CD4-positive, CD25-positive, alpha-beta regulatory T cell (primary cell): Measurements from ENCODE around the gene ACAD9. TPM values are rescaled to one million over a fixed set of nuclear protein-coding genes. Genes with fewer than 3 reads are reported as not detected.
A peak's percentile ranks its signal among the peaks of the same experiment; 100 is the strongest.
"Not testable (repeated sequence)": the region's sequence is repeated elsewhere in the genome, so short reads cannot be mapped to it uniquely, and the experiment has no call there.

Experiments
- ATAC-seq, 2 donors: fragments of 150-1000 bp; cut with Tn5 transposase; one replicate each; pipeline ENCODE4 v1.10.0; 2021; ENCODE audit warnings: low read depth in 2 of 2, moderate number of reproducible peaks in 2 of 2, moderate library complexity in 1 of 2
- DNase-seq, 3 donors: peaks; one replicate each; pipeline versions ENCODE4 v3.0.0 to v3.0.0-alpha.2; 2012 to 2022; ENCODE audit warnings: mixed read lengths in 1 of 3
- H3K27ac ChIP-seq: one replicate; pipeline ENCODE4 v1.7.0; 2013; ENCODE audit warnings: mild to moderate bottlenecking, low read length; ENCODE audit not compliant: insufficient read depth, poor library complexity, severe bottlenecking
- H3K27me3 ChIP-seq: one replicate; pipeline ENCODE4 v1.7.0; 2013; ENCODE audit warnings: low read length; ENCODE audit not compliant: control insufficient read depth, insufficient read depth
- H3K36me3 ChIP-seq: one replicate; pipeline ENCODE4 v1.7.0; 2013; ENCODE audit warnings: mild to moderate bottlenecking, low read length, moderate library complexity; ENCODE audit not compliant: control insufficient read depth, insufficient read depth
- H3K4me1 ChIP-seq: 2 replicates; pipeline ENCODE4 v1.7.0; 2013; ENCODE audit warnings: mild to moderate bottlenecking, low read length; ENCODE audit not compliant: insufficient read depth, control insufficient read depth, poor library complexity, severe bottlenecking
- H3K4me3 ChIP-seq: one replicate; pipeline ENCODE4 v1.7.0; 2013; ENCODE audit warnings: low read depth, mild to moderate bottlenecking, low read length, moderate library complexity
- H3K9me3 ChIP-seq, 2 experiments: 1 replicate in 1 of 2; 2 replicates in 1 of 2; pipeline ENCODE4 v1.7.0; 2013; ENCODE audit warnings: low read length in 2 of 2, mild to moderate bottlenecking in 1 of 2, moderate library complexity in 1 of 2; ENCODE audit not compliant: control insufficient read depth in 2 of 2
- H3K27ac Mint-ChIP-seq, 3 donors: one replicate each; pipeline ENCODE4 v1.8.0; 2020 to 2022; ENCODE audit warnings: mild to moderate bottlenecking in 3 of 3, mixed read lengths in 3 of 3, moderate library complexity in 2 of 3
- H3K27me3 Mint-ChIP-seq: one replicate; pipeline ENCODE4 v1.8.0; 2022; ENCODE audit warnings: mild to moderate bottlenecking, mixed read lengths
- H3K36me3 Mint-ChIP-seq: one replicate; pipeline ENCODE4 v1.8.0; 2020; ENCODE audit warnings: mixed read lengths
- H3K4me1 Mint-ChIP-seq, 4 donors: one replicate each; pipeline ENCODE4 v1.8.0; 2020 to 2022; ENCODE audit warnings: mixed read lengths in 4 of 4, mild to moderate bottlenecking in 1 of 4
- H3K4me3 Mint-ChIP-seq, 4 donors: one replicate each; pipeline ENCODE4 v1.8.0; 2020 to 2022; ENCODE audit warnings: mild to moderate bottlenecking in 4 of 4, mixed read lengths in 4 of 4, moderate library complexity in 3 of 4
- H3K9me3 Mint-ChIP-seq, 7 donors: one replicate each; pipeline ENCODE4 v1.8.0; 2020 to 2022; ENCODE audit warnings: mixed read lengths in 7 of 7, mild to moderate bottlenecking in 3 of 7, moderate library complexity in 2 of 7
- polyA plus RNA-seq, 4 donors: library from polyadenylated mRNA; unstranded; fragments of 300-500 nt; fragmentation: Illumina TruSeq; gene quantifications; one replicate each; pipeline ENCODE4 v1.2.3, GENCODE V29; 2021
- total RNA-seq: library from RNA; stranded (reverse); gene quantifications from one replicate; pipeline ENCODE4 v1.2.3, GENCODE V29; 2022

Gene ACAD9
- 46.7 TPM for total RNA-seq
- polyA plus RNA-seq: 10 to 100 TPM; 18.0 to 26.1 (median 22.1) TPM

GRCh38 chr3:128879125-128879969 is at the start of gene ACAD9:
ACAD9 (plus strand) TSS chr3:128879620; CDS start chr3:128879692, 72 bp downstream.
- peak within 1 kb of the TSS; percentile 86 for H3K4me3 ChIP-seq
- no peaks in the 10 kb centered on the region for H3K27me3 ChIP-seq
- H3K4me1 ChIP-seq: peaks cover 44% of the 10 kb centered on the region
- ATAC-seq (peak; percentile 92), DNase-seq (peak; percentile 95 to 98 (median 96))
- no peaks in the 10 kb centered on the region for H3K9me3 ChIP-seq
- H3K36me3 Mint-ChIP-seq: peaks cover 15% of the 10 kb centered on the region
- peaks cover 5% of the 10 kb centered on the region for H3K27me3 Mint-ChIP-seq
- peak within 1 kb of the TSS; percentile 96 for H3K27ac ChIP-seq
- peaks cover 0 to 1% (median 0%) of the 10 kb centered on the region in 7 donors for H3K9me3 Mint-ChIP-seq
- peaks cover 10% of the 10 kb centered on the region for H3K36me3 ChIP-seq
- H3K4me3 Mint-ChIP-seq: peak within 1 kb of the TSS; percentile 85 to 92 (median 88)
- peaks cover 20 to 79% (median 49%) of the 10 kb centered on the region in 4 donors for H3K4me1 Mint-ChIP-seq
- H3K27ac Mint-ChIP-seq: peak within 1 kb of the TSS; percentile 97 to 99 (median 98)

GRCh38 chr3:128829925-128830625 is 49.3 kb upstream of the ACAD9 start:
- H3K4me3 ChIP-seq, H3K27ac ChIP-seq, H3K36me3 Mint-ChIP-seq, H3K27me3 Mint-ChIP-seq, H3K36me3 ChIP-seq, DNase-seq, H3K27me3 ChIP-seq, H3K4me1 ChIP-seq, H3K9me3 ChIP-seq, H3K4me1 Mint-ChIP-seq, H3K27ac Mint-ChIP-seq, H3K9me3 Mint-ChIP-seq, ATAC-seq, H3K4me3 Mint-ChIP-seq: not testable (repeated sequence)

- not testable (repeated sequence) for H3K4me3 ChIP-seq, H3K27ac ChIP-seq, DNase-seq, H3K4me3 Mint-ChIP-seq, H3K27me3 Mint-ChIP-seq, H3K27me3 ChIP-seq, H3K9me3 Mint-ChIP-seq, H3K9me3 ChIP-seq, H3K36me3 ChIP-seq, H3K36me3 Mint-ChIP-seq, H3K27ac Mint-ChIP-seq, H3K4me1 ChIP-seq, H3K4me1 Mint-ChIP-seq, ATAC-seq
Measured at GRCh38 chr3:128830762-128831161, 48.7 kb upstream of the ACAD9 start.

- DNase-seq, H3K36me3 Mint-ChIP-seq, ATAC-seq, H3K4me3 ChIP-seq, H3K4me1 ChIP-seq, H3K4me3 Mint-ChIP-seq, H3K9me3 ChIP-seq, H3K27me3 Mint-ChIP-seq, H3K9me3 Mint-ChIP-seq, H3K27me3 ChIP-seq, H3K27ac ChIP-seq, H3K27ac Mint-ChIP-seq, H3K4me1 Mint-ChIP-seq, H3K36me3 ChIP-seq: not testable (repeated sequence)
Measured at GRCh38 chr3:128832979-128833378, 46.4 kb upstream of the ACAD9 start.

- Histone ChIP-seq H3K9me3 (no peaks in the 10 kb centered on the region), H3K4me3 (no peak overlapping the region), H3K27ac (no peak overlapping the region), H3K36me3 (no peaks in the 10 kb centered on the region), H3K27me3 (no peaks in the 10 kb centered on the region), H3K4me1 (no peaks in the 10 kb centered on the region)
- no peaks in the 10 kb centered on the region for H3K36me3 Mint-ChIP-seq
- H3K27me3 Mint-ChIP-seq: peaks cover 5% of the 10 kb centered on the region
- no peaks in the 10 kb centered on the region for H3K4me1 Mint-ChIP-seq
- DNase-seq (no peak), ATAC-seq (no peak)
- H3K27ac Mint-ChIP-seq: no peak overlapping the region
- no peaks in the 10 kb centered on the region for H3K9me3 Mint-ChIP-seq
- H3K4me3 Mint-ChIP-seq: no peak overlapping the region
Measured at GRCh38 chr3:128835096-128835495, 44.3 kb upstream of the ACAD9 start.

GRCh38 chr3:128841926-128842920 is 37.2 kb upstream of the ACAD9 start:
- peaks cover 19% of the 10 kb centered on the region for H3K4me1 ChIP-seq
- H3K27me3 ChIP-seq: no peaks in the 10 kb centered on the region
- ATAC-seq: no peak
- no peak overlapping the region for H3K4me3 Mint-ChIP-seq
- no peaks in the 10 kb centered on the region for H3K9me3 Mint-ChIP-seq
- DNase-seq: no peak
- no peaks in the 10 kb centered on the region for H3K36me3 Mint-ChIP-seq
- no peak overlapping the region for H3K27ac ChIP-seq
- no peaks in the 10 kb centered on the region for H3K9me3 ChIP-seq
- no peak overlapping the region for H3K27ac Mint-ChIP-seq
- H3K4me3 ChIP-seq: no peak overlapping the region
- no peaks in the 10 kb centered on the region for H3K36me3 ChIP-seq
- peaks cover 0 to 20% (median 11%) of the 10 kb centered on the region in 4 donors for H3K4me1 Mint-ChIP-seq
- no peaks in the 10 kb centered on the region for H3K27me3 Mint-ChIP-seq

GRCh38 chr3:128844502-128844901 is 34.9 kb upstream of the ACAD9 start:
- ATAC-seq: no peak
- Mint-ChIP-seq H3K27ac (peak overlapping the region in 2 of 3 donors; percentile 54 to 59), H3K9me3 (no peaks in the 10 kb centered on the region), H3K4me1 (peaks cover 0 to 21% (median 11%) of the 10 kb centered on the region in 4 donors), H3K4me3 (peak overlapping the region in 2 of 4 donors; percentile 66 to 70), H3K36me3 (no peaks in the 10 kb centered on the region), H3K27me3 (no peaks in the 10 kb centered on the region)
- Histone ChIP-seq H3K27ac (no peak overlapping the region), H3K4me3 (no peak overlapping the region), H3K36me3 (no peaks in the 10 kb centered on the region), H3K4me1 (peaks cover 19% of the 10 kb centered on the region), H3K9me3 (no peaks in the 10 kb centered on the region), H3K27me3 (no peaks in the 10 kb centered on the region)
- no peak for DNase-seq
